ENCODE data around the gene SMG6.
"Not testable (repeated sequence)": the region's sequence is repeated elsewhere in the genome, so short reads cannot be mapped to it uniquely, and the experiment has no call there.

Gene SMG6

DNA sequence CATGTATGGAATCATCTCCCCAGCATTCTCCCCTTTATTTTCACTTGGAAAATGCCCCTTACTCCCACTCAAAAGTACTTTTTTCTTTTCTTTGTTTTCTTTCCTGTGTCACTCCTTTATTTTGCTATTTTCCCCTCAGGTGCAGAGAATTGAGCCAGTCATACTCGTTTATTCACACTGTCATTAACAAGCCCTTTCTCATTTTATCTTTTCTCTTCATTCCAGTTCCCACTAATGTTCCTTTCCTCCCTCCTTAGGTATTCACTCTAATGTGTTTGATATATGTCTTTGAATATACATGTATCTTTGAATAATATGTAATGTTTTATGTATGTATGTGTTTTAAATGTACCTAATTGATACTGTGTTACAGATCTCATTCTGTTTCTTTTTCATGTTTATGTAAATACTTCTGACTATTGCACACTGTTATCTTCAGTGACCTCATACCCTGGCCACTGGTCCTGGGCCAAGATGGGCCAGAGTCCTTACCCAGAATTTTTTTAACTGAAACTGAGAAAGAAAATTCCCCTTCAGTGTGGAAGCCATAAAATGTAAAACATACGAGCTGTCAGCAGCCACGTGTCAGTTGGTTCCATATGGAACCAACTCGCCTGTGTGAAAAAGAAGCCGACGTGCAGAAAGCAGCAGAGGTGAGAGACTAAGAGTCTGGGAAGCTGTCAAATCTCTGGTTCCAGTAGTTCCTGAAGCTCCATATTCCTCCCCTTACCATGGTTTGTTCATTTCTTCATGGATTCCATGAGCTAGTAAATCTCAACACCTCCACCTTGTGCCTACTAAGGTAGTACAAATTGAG lies 6.0 kb upstream of the SMG6 start:
- DNase-seq (ENCODE audit: insufficient read length, low spot score) (no peak), FAIRE-seq (no peak)

DNA sequence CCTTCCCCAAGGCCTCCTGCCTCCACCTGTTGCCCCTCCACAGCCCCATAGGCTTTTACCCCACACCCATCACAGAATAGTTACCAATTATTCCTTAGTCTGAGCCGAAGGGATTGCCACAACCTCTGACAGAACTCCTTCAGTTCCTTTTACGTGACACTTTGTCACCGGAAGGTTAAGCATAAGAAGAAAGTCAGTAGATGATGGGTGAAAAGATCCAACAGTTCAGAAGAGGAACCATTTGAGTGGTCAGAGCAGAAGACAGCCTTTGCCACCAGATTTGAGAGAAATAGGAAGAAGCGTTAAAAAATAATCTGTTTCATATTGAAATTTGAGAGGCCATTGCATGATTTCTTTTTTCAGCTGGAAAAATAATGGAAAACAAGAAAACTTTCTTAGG lies 1.3 kb upstream of the SMG6 start:
- FAIRE-seq (no peak), DNase-seq (ENCODE audit: insufficient read length, low spot score) (no peak)

DNA sequence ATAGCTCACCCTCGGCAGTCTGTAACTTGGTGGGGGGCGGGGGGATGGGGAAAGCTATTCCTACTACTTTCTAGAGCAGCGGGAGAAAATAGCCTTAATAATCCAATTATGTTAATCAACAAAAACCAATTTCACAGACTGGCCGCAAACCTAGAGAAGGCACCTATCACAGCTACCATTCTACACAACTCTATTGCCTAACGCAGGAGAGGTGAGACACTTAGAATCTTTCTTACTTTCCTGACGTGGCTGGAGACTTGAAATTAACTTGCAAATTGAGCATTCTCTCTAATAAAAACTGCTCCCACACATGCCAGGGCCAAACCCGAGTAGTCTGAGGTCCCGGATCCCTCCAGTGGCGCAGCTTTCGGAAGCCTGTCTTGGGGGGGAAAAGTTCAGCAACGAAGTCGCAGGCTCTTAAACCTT lies 794 bp downstream of the SMG6 start:
- FAIRE-seq (no peak), DNase-seq (ENCODE audit: insufficient read length, low spot score) (no peak)

DNA sequence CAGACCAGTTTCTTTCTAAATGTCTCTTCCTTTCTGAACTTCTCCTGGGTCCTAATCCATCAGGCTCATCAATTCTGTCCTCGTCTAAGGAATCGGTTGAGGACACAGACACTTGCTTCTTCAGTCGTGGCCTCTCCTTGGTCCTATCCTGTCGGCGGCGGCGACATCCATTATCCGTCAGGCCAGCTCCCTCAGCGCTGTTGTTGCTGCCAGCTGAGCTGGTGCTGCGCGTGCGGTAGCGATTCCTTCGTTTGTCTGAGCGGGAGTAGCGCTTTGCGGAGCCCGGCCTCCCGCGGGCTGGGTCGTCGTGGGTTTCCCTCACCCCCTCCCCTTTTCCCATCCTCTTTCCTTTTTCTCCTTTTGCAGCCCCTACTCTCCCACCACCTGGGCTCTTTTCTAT lies 3.8 kb downstream of the SMG6 start:
- DNase-seq (ENCODE audit: insufficient read length, low spot score) (no peak), FAIRE-seq (no peak)

DNA sequence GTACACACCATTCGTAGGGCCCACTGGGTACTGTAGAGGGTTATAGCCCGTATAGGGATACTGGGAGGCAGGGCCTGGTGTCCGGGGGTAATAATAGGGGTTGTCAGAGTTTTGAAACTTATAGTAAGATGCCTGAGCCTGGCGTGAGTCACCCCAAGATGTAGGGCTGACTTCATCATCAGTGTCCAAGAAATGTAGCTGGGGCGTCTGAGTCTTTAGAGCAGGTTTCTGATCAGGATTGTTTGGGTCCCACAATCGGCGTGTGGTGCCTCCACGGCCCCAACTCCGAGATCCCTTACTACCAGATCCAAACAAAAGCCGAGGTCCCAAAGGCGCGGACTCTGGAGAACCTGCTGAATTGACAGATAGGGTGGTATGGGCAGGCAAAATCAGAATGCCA lies 4.4 kb downstream of the SMG6 start:
- no peak for FAIRE-seq
- DNase-seq (ENCODE audit: insufficient read length, low spot score) = no peak

DNA sequence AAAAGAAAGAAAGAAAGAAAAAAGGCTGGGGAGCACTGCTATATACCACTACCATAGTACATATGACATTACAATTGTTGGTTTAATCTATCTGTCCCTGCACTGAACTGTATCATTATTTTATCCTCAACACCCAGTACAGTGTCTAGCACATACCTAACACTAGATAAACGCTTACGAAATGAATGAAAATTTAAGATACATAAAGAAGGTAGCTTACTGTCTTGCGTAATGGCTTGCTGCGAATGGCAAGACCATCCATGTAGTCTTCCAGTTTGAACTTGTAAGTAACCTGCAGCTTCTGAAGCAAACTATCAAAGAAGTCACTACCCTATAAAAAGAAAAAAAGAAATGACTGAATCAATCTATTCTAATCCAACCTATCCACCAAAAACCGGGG lies 6.6 kb downstream of the SMG6 start:
- no peak for FAIRE-seq
- DNase-seq (ENCODE audit: insufficient read length, low spot score) = no peak

GRCh38 chr17:2295575-2295974 lies 8.0 kb downstream of the SMG6 start:
- DNase-seq (ENCODE audit: insufficient read length, low spot score) = no peak
- FAIRE-seq = peak; percentile 9

- FAIRE-seq = no peak
Measured at GRCh38 chr17:2292100-2292499, 11.5 kb downstream of the SMG6 start.

DNA sequence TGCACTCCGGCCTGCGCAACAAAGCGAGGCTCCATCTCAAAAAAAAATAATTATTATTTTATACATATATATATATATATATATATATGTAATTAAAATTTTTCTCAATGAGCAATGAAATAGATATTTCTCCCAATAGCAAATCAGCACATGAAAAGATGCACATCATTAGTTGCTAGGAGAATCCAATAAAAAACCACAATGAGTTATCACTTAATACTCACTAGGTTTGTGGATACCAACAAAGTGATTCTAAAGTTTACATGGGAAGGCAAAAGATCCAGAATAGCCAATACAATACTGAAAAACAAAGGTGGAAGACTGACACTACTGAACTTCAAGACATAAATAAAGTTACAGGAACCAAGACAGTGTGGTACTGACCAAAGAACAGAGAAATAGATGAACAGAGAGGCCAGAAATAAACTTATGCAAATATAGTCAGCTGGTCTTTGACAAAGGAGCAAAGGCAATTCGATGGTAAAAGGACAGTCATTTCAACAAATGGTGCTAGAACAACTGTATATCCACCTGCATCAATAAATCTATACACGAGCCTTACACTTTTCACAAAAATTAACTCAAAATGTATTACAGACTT lies 13.6 kb downstream of the SMG6 start:
- FAIRE-seq (no peak), DNase-seq (ENCODE audit: insufficient read length, low spot score) (no peak)

More at GRCh38 chr17:2292100-2292499, 11.5 kb downstream of the SMG6 start:
- no peak for DNase-seq (ENCODE audit: insufficient read length, low spot score)

DNA sequence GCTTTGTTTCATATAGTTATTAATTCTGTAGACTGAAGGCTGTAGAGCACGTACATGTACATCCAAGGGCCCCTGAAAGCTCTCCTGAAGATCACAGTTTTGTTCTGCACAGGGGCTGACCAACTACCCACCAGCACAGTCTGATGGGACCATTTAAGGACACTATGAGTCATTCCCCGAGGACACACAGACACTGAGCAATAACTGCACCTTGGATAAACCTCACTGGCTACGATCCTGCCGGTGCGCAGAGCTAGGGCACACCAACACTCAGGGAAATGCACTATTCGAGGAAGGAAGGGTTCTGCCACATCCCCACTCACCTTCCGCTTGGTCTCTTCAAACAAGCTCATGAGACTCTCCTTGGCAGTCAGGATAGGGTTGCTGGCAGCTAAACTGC lies 20.3 kb downstream of the SMG6 start:
- no peak for FAIRE-seq
- no peak for DNase-seq (ENCODE audit: insufficient read length, low spot score)

GRCh38 chr17:2282297-2282873 lies 21.2 kb downstream of the SMG6 start:
- DNase-seq (ENCODE audit: insufficient read length, low spot score) (peak; percentile 63), FAIRE-seq (no peak)

GRCh38 chr17:2279707-2280106 lies 23.9 kb downstream of the SMG6 start:
- no peak for DNase-seq (ENCODE audit: insufficient read length, low spot score)
- FAIRE-seq = no peak

- DNase-seq (ENCODE audit: insufficient read length, low spot score) = no peak
- no peak for FAIRE-seq
Measured at GRCh38 chr17:2277429-2278170, 26.0 kb downstream of the SMG6 start.

- no peak for DNase-seq (ENCODE audit: insufficient read length, low spot score)
- no peak for FAIRE-seq
Measured at GRCh38 chr17:2275722-2276121, 27.9 kb downstream of the SMG6 start.

GRCh38 chr17:2274414-2274813 lies 29.2 kb downstream of the SMG6 start:
- DNase-seq (ENCODE audit: insufficient read length, low spot score) = no peak
- no peak for FAIRE-seq

GRCh38 chr17:2271985-2272702 lies 31.4 kb downstream of the SMG6 start:
- no peak for FAIRE-seq
- DNase-seq (ENCODE audit: insufficient read length, low spot score) = no peak

DNA sequence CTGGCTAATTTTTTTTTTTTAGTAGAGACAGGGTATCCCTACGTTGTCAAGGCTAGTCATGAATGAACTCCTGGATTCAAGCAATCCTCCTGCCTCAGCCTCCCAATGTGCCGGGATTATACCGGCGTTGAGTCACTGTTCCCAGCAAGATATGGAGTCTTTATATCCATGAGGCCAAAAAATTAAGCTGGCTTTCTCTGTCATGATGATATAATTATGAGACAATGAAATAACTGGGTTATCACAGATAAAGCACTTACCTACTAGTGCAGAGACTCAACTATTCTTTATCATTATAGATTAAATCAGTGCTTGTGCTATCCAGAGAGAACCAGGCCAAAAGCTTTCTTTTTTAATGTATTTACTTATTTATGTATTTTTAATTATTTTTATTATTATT lies 36.2 kb downstream of the SMG6 start:
- DNase-seq (ENCODE audit: insufficient read length, low spot score) (no peak), FAIRE-seq (no peak)

DNA sequence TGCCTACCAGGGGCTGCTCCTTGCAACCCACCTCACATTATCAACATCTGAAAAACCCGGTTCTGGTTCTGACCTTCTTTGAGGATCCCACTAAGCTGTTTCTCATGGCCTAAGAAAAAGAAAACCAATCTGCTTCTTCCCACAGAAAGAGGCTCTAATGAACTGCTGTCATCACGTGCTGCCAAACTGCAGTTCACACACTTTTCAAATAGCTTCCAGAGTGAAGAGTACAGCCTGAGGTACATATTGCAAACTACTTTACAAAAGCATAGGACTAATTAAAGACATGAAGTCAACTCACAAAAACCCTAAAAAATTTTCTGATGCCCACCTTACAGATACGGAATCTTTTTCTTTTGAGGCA lies 36.7 kb downstream of the SMG6 start:
- DNase-seq (ENCODE audit: insufficient read length, low spot score) (no peak), FAIRE-seq (no peak)

GRCh38 chr17:2266045-2266864 lies 37.3 kb downstream of the SMG6 start:
- DNase-seq (ENCODE audit: insufficient read length, low spot score) (no peak), FAIRE-seq (no peak)

DNA sequence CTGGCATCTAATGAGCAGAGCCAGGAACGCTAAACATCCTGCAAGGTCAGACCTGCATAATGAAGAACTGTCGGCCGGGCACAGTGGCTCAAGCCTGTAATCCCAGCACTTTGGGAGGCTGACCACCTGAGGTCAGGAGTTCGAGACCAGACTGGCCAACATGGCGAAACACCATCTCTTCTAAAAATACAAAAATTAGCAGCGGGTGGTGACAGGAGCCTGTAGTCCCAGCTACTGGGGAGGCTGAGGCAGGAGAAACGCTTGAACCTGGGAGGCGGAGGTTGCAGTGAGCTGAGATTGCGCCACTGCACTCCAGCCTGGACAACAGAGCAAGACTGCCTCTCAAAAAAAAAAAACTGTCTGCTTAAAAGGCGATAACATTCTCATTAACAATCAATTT lies 38.4 kb downstream of the SMG6 start:
- not testable (repeated sequence) for FAIRE-seq; DNase-seq (ENCODE audit: insufficient read length, low spot score)
